Type B pancreatic cell (in vitro differentiated cells): ENCODE results near the gene NPLOC4. TPM values are rescaled to one million over a fixed set of nuclear protein-coding genes. Genes with fewer than 3 reads are reported as not detected.

Experiments
- DNase-seq: peaks from one replicate; pipeline ENCODE4 v3.0.0; 2021; ENCODE audit warnings: mixed read lengths; ENCODE audit not compliant: unreplicated experiment; ENCODE audit errors: extremely low spot score
- H3K27ac Mint-ChIP-seq: 2 replicates; pipeline ENCODE4 v1.8.0; 2021; ENCODE audit warnings: mild to moderate bottlenecking, mixed read lengths
- H3K27me3 Mint-ChIP-seq: 2 replicates; pipeline ENCODE4 v1.8.0; 2021; ENCODE audit warnings: mixed read lengths
- H3K36me3 Mint-ChIP-seq: 2 replicates; pipeline ENCODE4 v1.8.0; 2021; ENCODE audit warnings: mixed read lengths
- H3K4me1 Mint-ChIP-seq: one replicate; pipeline ENCODE4 v1.8.0; 2021; ENCODE audit warnings: mixed read lengths; ENCODE audit not compliant: unreplicated experiment
- H3K4me3 Mint-ChIP-seq: 2 replicates; pipeline ENCODE4 v1.8.0; 2021; ENCODE audit warnings: mild to moderate bottlenecking, mixed read lengths
- H3K9me3 Mint-ChIP-seq: 2 replicates; pipeline ENCODE4 v1.8.0; 2021; ENCODE audit warnings: mixed read lengths
- total RNA-seq: library from RNA; stranded (reverse); gene quantifications from 2 replicates; pipeline ENCODE4 v1.2.1, GENCODE V29; 2021; ENCODE audit warnings: low replicate concordance
- TF ChIP-seq, protein P1 (sequence below): fragments of 200-600 bp; sonication (generic); conservative IDR thresholded peaks from 2 replicates; pipeline ENCODE4 v1.5.0; 2021; ENCODE audit warnings: antibody characterized with exemption, mild to moderate bottlenecking

Gene NPLOC4
- total RNA-seq, 1 donor from 2014 or later, result 82.4 TPM

DNA sequence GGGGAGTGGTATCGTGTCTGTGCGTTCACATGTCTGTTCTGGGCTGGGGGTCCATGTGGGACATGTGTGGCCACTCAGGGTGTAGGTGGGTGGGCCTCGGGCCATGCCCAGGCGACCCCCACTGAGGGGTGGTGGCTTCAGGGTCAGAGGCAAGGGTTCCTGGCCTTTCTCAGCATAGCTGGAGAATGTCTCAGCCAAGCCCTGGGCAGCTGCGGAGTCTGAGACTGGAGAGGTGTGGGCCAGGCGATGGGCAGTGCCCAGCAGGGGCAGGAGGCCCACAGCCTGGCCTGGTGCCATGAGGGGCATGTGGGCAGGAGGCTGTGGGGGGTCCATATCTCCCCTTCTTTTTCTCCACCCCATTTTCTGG is 107.5 kb downstream of the NPLOC4 start:
- TF ChIP-seq, protein P1, sequence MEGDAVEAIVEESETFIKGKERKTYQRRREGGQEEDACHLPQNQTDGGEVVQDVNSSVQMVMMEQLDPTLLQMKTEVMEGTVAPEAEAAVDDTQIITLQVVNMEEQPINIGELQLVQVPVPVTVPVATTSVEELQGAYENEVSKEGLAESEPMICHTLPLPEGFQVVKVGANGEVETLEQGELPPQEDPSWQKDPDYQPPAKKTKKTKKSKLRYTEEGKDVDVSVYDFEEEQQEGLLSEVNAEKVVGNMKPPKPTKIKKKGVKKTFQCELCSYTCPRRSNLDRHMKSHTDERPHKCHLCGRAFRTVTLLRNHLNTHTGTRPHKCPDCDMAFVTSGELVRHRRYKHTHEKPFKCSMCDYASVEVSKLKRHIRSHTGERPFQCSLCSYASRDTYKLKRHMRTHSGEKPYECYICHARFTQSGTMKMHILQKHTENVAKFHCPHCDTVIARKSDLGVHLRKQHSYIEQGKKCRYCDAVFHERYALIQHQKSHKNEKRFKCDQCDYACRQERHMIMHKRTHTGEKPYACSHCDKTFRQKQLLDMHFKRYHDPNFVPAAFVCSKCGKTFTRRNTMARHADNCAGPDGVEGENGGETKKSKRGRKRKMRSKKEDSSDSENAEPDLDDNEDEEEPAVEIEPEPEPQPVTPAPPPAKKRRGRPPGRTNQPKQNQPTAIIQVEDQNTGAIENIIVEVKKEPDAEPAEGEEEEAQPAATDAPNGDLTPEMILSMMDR, result no peak
- Mint-ChIP-seq H3K36me3 (no peaks in the 10 kb centered on the region), H3K4me1 (no peaks in the 10 kb centered on the region), H3K27me3 (no peaks in the 10 kb centered on the region), H3K4me3 (no peak overlapping the region), H3K27ac (no peak overlapping the region), H3K9me3 (no peaks in the 10 kb centered on the region)
- no peak for DNase-seq

DNA sequence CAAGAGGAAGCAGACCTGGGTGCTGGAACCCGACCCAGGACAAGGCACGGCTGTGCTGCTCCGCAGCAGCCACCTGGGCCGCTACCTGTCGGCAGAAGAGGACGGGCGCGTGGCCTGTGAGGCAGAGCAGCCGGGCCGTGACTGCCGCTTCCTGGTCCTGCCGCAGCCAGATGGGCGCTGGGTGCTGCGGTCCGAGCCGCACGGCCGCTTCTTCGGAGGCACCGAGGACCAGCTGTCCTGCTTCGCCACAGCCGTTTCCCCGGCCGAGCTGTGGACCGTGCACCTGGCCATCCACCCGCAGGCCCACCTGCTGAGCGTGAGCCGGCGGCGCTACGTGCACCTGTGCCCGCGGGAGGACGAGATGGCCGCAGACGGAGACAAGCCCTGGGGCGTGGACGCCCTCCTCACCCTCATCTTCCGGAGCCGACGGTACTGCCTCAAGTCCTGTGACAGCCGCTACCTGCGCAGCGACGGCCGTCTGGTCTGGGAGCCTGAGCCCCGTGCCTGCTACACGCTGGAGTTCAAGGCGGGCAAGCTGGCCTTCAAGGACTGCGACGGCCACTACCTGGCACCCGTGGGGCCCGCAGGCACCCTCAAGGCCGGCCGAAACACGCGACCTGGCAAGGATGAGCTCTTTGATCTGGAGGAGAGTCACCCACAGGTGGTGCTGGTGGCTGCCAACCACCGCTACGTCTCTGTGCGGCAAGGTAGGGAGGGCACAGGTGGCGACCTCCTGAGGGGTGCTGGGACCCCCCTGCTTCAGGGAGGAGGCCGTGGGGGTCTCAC is 108.1 kb downstream of the NPLOC4 start:
- no peaks in the 10 kb centered on the region for H3K4me1 Mint-ChIP-seq
- DNase-seq, result no peak
- H3K27me3 Mint-ChIP-seq, result no peaks in the 10 kb centered on the region
- H3K9me3 Mint-ChIP-seq, result no peaks in the 10 kb centered on the region
- TF ChIP-seq, protein P1, result no peak
- H3K36me3 Mint-ChIP-seq, result no peaks in the 10 kb centered on the region
- no peak overlapping the region for H3K27ac Mint-ChIP-seq
- no peak overlapping the region for H3K4me3 Mint-ChIP-seq

DNA sequence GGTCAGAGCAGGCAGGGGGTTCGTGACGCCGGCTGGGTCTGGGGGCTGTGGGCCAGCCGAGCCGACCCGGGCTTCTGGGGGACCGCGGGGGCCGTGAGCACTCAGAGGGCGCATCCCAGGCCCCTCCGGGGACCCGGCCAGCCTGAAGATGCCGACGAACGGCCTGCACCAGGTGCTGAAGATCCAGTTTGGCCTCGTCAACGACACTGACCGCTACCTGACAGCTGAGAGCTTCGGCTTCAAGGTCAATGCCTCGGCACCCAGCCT is 108.6 kb downstream of the NPLOC4 start:
- no peaks in the 10 kb centered on the region for H3K9me3 Mint-ChIP-seq
- H3K36me3 Mint-ChIP-seq, result no peaks in the 10 kb centered on the region
- peaks cover under 1% of the 10 kb centered on the region for H3K4me1 Mint-ChIP-seq
- H3K27ac Mint-ChIP-seq, result no peak overlapping the region
- no peaks in the 10 kb centered on the region for H3K27me3 Mint-ChIP-seq
- TF ChIP-seq, protein P1, result no peak
- H3K4me3 Mint-ChIP-seq, result no peak overlapping the region
- DNase-seq, result no peak

DNA sequence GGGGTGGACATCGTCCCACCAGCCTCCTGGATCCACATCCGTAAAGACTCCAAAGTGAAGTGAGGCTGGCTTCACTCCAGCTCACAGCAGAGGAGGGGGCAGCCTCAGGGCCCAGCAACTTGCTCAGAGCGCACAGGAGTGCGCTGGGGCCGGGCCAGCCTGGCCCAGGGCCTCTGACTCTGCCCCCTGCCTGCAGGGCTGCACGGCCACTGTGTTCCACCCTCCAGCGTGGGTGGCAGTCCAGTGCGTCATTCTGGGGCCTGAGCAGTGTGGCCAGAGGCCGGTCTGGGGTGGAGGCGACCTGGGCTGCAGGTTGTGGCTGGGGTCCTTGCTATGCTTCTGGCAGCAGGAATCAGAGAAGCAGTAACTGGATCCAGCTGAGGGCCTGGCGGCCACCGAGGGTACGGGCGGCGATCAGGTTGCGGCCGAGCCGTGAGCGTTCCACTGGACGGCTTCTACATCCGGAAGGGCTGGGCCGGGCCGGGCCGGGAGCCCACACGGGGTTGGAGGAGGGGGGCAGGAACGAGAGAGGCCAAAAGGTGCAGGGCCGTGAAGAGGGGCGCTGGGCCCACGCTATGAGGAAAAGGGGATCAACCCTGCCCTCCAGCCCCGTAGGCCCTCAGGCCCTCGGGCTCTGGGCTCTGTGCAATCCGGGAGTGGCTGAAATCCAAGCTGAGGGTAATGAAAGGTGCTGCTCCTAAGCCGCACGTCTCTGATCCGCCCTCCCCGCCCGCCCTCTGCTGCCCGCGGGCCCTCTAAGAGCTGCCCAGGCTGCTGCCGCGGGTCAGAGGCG is 109.1 kb downstream of the NPLOC4 start, which contains the start of gene FSCN2:
FSCN2 (plus strand) TSS at position 787 of the 793 bp plus-strand sequence. CDS start 155 bp downstream, outside the sequence.
- peaks cover 6% of the 10 kb centered on the region for H3K4me1 Mint-ChIP-seq
- TF ChIP-seq, protein P1, result peak; percentile 19
- DNase-seq, result no peak

DNA sequence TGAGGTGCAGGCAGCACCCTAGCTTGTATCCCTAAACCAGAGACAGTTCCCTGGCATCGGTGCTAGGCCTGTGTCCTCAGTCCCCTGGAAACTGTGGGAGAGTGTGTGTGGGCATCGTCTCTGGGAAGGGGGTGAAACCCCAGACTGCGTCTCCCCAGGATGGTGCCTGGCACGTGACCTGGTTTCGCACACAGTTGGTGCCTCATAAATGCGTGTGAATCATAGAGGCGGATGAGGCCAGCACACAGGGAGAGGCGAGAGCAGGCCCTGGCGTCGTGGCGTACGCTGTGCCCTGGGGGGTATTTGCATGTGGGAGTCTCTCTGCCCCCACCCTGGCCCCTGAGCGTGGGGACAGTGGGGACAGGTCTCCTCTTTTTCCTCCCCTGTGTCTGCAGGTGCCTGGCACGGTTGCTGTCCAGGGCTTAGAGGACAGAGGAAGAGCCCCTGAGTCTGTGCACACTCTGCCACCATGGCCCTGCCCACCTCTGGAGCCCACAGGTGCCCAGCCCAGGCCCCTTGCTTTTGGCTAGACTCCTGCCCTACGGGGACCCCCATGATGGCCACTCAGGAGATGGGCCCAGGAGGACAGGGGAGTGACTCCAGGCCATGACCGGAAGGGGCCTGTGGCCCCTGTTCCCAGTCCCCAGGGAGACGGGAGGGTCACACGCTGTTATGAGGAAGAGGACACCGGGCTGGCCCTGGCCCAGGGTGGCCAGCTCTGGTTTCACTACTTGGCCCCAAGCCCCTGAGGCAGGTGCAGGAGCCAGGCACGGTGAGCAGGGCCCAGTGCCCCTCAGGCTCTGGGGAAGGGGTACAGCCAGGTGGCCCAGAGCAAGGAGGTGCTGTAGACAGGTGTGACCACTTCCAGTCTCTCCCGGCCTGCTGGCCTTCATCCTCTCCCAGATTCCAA is 110.0 kb downstream of the NPLOC4 start:
- H3K27me3 Mint-ChIP-seq, result no peaks in the 10 kb centered on the region
- no peaks in the 10 kb centered on the region for H3K9me3 Mint-ChIP-seq
- H3K36me3 Mint-ChIP-seq, result no peaks in the 10 kb centered on the region
- TF ChIP-seq, protein P1, result no peak
- H3K4me3 Mint-ChIP-seq, result no peak overlapping the region
- DNase-seq, result no peak
- H3K4me1 Mint-ChIP-seq, result peaks cover 11% of the 10 kb centered on the region
- no peak overlapping the region for H3K27ac Mint-ChIP-seq

More for the DNA sequence above, 109.1 kb downstream of the NPLOC4 start, which contains the start of gene FSCN2:
- no peaks in the 10 kb centered on the region for H3K9me3 Mint-ChIP-seq
- H3K36me3 Mint-ChIP-seq, result no peaks in the 10 kb centered on the region
- no peaks in the 10 kb centered on the region for H3K27me3 Mint-ChIP-seq
- H3K4me3 Mint-ChIP-seq, result no peak within 1 kb of the TSS
- no peak within 1 kb of the TSS for H3K27ac Mint-ChIP-seq
